ENCODE measurements around the gene CRYBA1. TPM values are rescaled to one million over a fixed set of nuclear protein-coding genes. Genes with fewer than 3 reads are reported as not detected.
A peak's percentile ranks its signal among the peaks of the same experiment; 100 is the strongest.

Gene CRYBA1
- total RNA-seq, 1 donor from 2014 or later = not detected

- no peak for TF ChIP-seq CTCF (IDR thresholded peaks at IDR 0.05; ENCODE audit: insufficient read depth, low read length, poor library complexity, severe bottlenecking)
- Histone ChIP-seq H3K4me3 (ENCODE audit: low read depth, low read length) (no peak overlapping the region), H3K27me3 (ENCODE audit: control insufficient read depth, insufficient read depth, low read length) (no peaks in the 10 kb centered on the region), H3K36me3 (ENCODE audit: control insufficient read depth, insufficient read depth, low read length) (no peaks in the 10 kb centered on the region)
- peak; percentile 98 for DNase-seq (ENCODE audit: low read depth)
These were observed 5.4 kb upstream of the CRYBA1 start for GRCh38 chr17:29240968-29241963.

- TF ChIP-seq CTCF (IDR thresholded peaks at IDR 0.05; ENCODE audit: insufficient read depth, low read length, poor library complexity, severe bottlenecking) = no peak
- no peaks in the 10 kb centered on the region for H3K36me3 ChIP-seq (ENCODE audit: control insufficient read depth, insufficient read depth, low read length)
- DNase-seq (ENCODE audit: low read depth) = no peak
- no peaks in the 10 kb centered on the region for H3K27me3 ChIP-seq (ENCODE audit: control insufficient read depth, insufficient read depth, low read length)
- H3K4me3 ChIP-seq (ENCODE audit: low read depth, low read length) = no peak overlapping the region
These were observed 4.6 kb upstream of the CRYBA1 start for GRCh38 chr17:29242051-29242450.

- TF ChIP-seq CTCF (IDR thresholded peaks at IDR 0.05; ENCODE audit: insufficient read depth, low read length, poor library complexity, severe bottlenecking) = no peak
- Histone ChIP-seq H3K4me3 (ENCODE audit: low read depth, low read length) (no peak overlapping the region), H3K27me3 (ENCODE audit: control insufficient read depth, insufficient read depth, low read length) (no peaks in the 10 kb centered on the region), H3K36me3 (ENCODE audit: control insufficient read depth, insufficient read depth, low read length) (no peaks in the 10 kb centered on the region)
- DNase-seq (ENCODE audit: low read depth) = no peak
These were observed 3.9 kb upstream of the CRYBA1 start for GRCh38 chr17:29242790-29243189.

GRCh38 chr17:29243792-29244191 lies 2.9 kb upstream of the CRYBA1 start:
- Histone ChIP-seq H3K27me3 (ENCODE audit: control insufficient read depth, insufficient read depth, low read length) (no peaks in the 10 kb centered on the region), H3K4me3 (ENCODE audit: low read depth, low read length) (no peak overlapping the region), H3K36me3 (ENCODE audit: control insufficient read depth, insufficient read depth, low read length) (no peaks in the 10 kb centered on the region)
- DNase-seq (ENCODE audit: low read depth) = no peak
- TF ChIP-seq CTCF (IDR thresholded peaks at IDR 0.05; ENCODE audit: insufficient read depth, low read length, poor library complexity, severe bottlenecking) = peak; percentile 52

GRCh38 chr17:29245401-29245800 lies 1.3 kb upstream of the CRYBA1 start:
- no peak overlapping the region for H3K4me3 ChIP-seq (ENCODE audit: low read depth, low read length)
- TF ChIP-seq CTCF (IDR thresholded peaks at IDR 0.05; ENCODE audit: insufficient read depth, low read length, poor library complexity, severe bottlenecking) = no peak
- H3K27me3 ChIP-seq (ENCODE audit: control insufficient read depth, insufficient read depth, low read length) = no peaks in the 10 kb centered on the region
- no peaks in the 10 kb centered on the region for H3K36me3 ChIP-seq (ENCODE audit: control insufficient read depth, insufficient read depth, low read length)
- DNase-seq (ENCODE audit: low read depth) = no peak

Measured in kidney epithelial cell (primary cell).